A549 (cell line): Measurements from ENCODE around the gene SYCP1.

Source experiments
- BHLHE40 ChIP-seq: IDR thresholded peaks from 2 replicates; pipeline ENCODE4 v1.6.1; 2012; ENCODE audit warnings: low read depth, low read length, inconsistent platforms
- CEBPB ChIP-seq, 2 experiments: fragments of >200 bp in 1 of 2; sonication (Bioruptor Twin) in 1 of 2; formaldehyde crosslinking in 1 of 2; IDR thresholded peaks; 2 replicates each; pipeline ENCODE4 v1.6.1; 2012 to 2016
- EHMT2 ChIP-seq: fragments of 200-600 bp; sonication (generic); IDR thresholded peaks from 2 replicates; pipeline ENCODE4 v1.6.1; 2016; ENCODE audit warnings: antibody characterized with exemption, low read depth, mild to moderate bottlenecking, moderate library complexity
- GATA3 ChIP-seq: IDR thresholded peaks from 2 replicates; pipeline ENCODE4 v1.6.1; 2012; ENCODE audit warnings: borderline replicate concordance
- HOXA7 ChIP-seq: fragments of 250-450 bp; sonication (Bioruptor Pico); IDR thresholded peaks from 2 replicates; pipeline ENCODE4 v1.5.0; 2020; ENCODE audit warnings: mild to moderate bottlenecking, moderate library complexity
- MYC ChIP-seq: IDR thresholded peaks from 2 replicates; pipeline ENCODE4 v1.6.1; 2012; ENCODE audit warnings: mild to moderate bottlenecking, inconsistent platforms, low read length, improper control_type of control experiment, borderline replicate concordance
- PHF8 ChIP-seq: fragments of 200-600 bp; sonication (generic); IDR thresholded peaks from 2 replicates; pipeline ENCODE4 v1.6.1; 2016; ENCODE audit warnings: low read depth, mild to moderate bottlenecking, antibody characterized with exemption, moderate library complexity, borderline replicate concordance
- POLR2A ChIP-seq: IDR thresholded peaks from 2 replicates; pipeline ENCODE4 v1.6.1; 2012; ENCODE audit warnings: mild to moderate bottlenecking, low read length
- RAD21 ChIP-seq, 2 experiments: fragments of >200 bp in 1 of 2; sonication (Bioruptor Twin) in 1 of 2; formaldehyde crosslinking in 1 of 2; IDR thresholded peaks in 1 of 2; conservative IDR thresholded peaks in 1 of 2; 2 replicates in 1 of 2; 3 replicates in 1 of 2; pipeline ENCODE4 v1.6.1; 2012 to 2018; ENCODE audit warnings: inconsistent platforms in 1 of 2
- ZC3H11A ChIP-seq: fragments of 450-650 bp; IDR thresholded peaks from 2 replicates; pipeline ENCODE4 v1.6.1; 2014; ENCODE audit warnings: antibody characterized with exemption, mild to moderate bottlenecking
- TF ChIP-seq, protein P1 (sequence below): fragments of 200-600 bp; sonication (generic); IDR thresholded peaks from 2 replicates; pipeline ENCODE4 v1.6.1; 2016; ENCODE audit warnings: antibody characterized with exemption, mild to moderate bottlenecking, moderate library complexity
- TF ChIP-seq, protein P2 (sequence below): fragments of >200 bp; sonication (Bioruptor Twin); formaldehyde crosslinking; IDR thresholded peaks from 3 replicates; pipeline ENCODE4 v1.5.1; 2016

DNA sequence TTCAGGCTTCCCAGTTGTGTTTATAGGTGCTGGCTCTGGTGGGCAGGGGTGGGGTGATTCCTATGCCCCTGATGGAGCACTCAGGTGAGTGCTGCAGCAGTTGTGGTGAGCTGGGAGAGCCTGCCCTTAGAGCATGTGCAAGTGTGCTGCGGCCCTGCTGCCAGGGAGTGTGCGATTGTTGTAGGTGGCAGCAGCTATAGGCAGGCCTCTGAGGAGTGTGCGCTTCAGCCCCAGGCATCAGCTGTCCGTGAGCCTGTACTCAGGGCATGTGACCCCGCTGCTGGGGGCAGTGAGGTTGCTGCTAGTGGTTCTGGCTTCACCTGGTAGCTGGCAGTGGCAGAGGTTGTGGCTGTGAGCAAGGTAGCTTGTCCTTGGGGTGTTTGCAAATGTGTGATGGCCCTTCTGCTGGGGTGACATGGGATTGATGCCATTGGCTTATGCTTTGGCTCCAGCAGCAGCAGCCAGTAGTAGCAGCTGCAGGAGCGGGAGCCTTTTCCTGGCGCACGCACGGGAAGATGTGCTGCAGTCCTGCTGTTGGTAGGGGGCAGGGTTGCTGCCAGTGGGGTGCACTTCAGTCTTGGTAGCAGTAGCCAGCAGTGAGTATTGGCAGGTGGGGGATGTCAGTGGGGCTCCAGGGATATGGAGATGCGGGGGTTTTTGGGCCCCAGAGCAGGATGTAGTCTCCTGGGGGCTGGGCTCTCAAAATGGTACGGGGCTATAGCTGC lies 37.7 kb downstream of the SYCP1 start:
- TF ChIP-seq, protein P1, sequence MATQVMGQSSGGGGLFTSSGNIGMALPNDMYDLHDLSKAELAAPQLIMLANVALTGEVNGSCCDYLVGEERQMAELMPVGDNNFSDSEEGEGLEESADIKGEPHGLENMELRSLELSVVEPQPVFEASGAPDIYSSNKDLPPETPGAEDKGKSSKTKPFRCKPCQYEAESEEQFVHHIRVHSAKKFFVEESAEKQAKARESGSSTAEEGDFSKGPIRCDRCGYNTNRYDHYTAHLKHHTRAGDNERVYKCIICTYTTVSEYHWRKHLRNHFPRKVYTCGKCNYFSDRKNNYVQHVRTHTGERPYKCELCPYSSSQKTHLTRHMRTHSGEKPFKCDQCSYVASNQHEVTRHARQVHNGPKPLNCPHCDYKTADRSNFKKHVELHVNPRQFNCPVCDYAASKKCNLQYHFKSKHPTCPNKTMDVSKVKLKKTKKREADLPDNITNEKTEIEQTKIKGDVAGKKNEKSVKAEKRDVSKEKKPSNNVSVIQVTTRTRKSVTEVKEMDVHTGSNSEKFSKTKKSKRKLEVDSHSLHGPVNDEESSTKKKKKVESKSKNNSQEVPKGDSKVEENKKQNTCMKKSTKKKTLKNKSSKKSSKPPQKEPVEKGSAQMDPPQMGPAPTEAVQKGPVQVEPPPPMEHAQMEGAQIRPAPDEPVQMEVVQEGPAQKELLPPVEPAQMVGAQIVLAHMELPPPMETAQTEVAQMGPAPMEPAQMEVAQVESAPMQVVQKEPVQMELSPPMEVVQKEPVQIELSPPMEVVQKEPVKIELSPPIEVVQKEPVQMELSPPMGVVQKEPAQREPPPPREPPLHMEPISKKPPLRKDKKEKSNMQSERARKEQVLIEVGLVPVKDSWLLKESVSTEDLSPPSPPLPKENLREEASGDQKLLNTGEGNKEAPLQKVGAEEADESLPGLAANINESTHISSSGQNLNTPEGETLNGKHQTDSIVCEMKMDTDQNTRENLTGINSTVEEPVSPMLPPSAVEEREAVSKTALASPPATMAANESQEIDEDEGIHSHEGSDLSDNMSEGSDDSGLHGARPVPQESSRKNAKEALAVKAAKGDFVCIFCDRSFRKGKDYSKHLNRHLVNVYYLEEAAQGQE, result no peak
- TF ChIP-seq, protein P2, sequence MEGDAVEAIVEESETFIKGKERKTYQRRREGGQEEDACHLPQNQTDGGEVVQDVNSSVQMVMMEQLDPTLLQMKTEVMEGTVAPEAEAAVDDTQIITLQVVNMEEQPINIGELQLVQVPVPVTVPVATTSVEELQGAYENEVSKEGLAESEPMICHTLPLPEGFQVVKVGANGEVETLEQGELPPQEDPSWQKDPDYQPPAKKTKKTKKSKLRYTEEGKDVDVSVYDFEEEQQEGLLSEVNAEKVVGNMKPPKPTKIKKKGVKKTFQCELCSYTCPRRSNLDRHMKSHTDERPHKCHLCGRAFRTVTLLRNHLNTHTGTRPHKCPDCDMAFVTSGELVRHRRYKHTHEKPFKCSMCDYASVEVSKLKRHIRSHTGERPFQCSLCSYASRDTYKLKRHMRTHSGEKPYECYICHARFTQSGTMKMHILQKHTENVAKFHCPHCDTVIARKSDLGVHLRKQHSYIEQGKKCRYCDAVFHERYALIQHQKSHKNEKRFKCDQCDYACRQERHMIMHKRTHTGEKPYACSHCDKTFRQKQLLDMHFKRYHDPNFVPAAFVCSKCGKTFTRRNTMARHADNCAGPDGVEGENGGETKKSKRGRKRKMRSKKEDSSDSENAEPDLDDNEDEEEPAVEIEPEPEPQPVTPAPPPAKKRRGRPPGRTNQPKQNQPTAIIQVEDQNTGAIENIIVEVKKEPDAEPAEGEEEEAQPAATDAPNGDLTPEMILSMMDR, result no peak
- TF ChIP-seq GATA3 (no peak), HOXA7 (CRISPR knock-in tag) (no peak), EHMT2 (no peak), MYC (no peak), POLR2A (no peak), PHF8 (no peak), ZC3H11A (no peak), CEBPB (IDR thresholded peaks at IDR 0.05) (no peak), RAD21 (conservative IDR thresholded peaks at IDR 0.05 in 1 of 2, IDR thresholded peaks at IDR 0.05 in 1 of 2) (no peak), BHLHE40 (no peak)
